AG04450 (cell line): Measurements from ENCODE around the gene KCNMA1. TPM values are rescaled to one million over a fixed set of nuclear protein-coding genes. Genes with fewer than 3 reads are reported as not detected.

Experiments
- CTCF ChIA-PET: fragments of 300-600, 350-600 bp; formaldehyde crosslinking; extraction: SDS; loops from one replicate; lab custom pipeline; 2022; ENCODE audit warnings: antibody characterized with exemption, inconsistent platforms; lab: Charles Lee
- POLR2A ChIA-PET: fragments of 350-600 bp; formaldehyde crosslinking; extraction: SDS; loops from one replicate; lab custom pipeline; 2021; ENCODE audit warnings: antibody characterized with exemption, inconsistent platforms; lab: Yijun Ruan, JAX
- DNase-seq: peaks from one replicate; pipeline ENCODE4 v3.0.0-alpha.2; 2011; ENCODE audit warnings: low read depth, low spot score
- H3K27ac ChIP-seq: one replicate; pipeline ENCODE4 v1.5.1; 2012; ENCODE audit warnings: low read depth, low read length, control low read depth
- H3K27me3 ChIP-seq: one replicate; pipeline ENCODE4 v1.6.0; 2012; ENCODE audit warnings: low read length; ENCODE audit not compliant: control insufficient read depth, insufficient read depth
- H3K4me3 ChIP-seq: 2 replicates; pipeline ENCODE4 v1.5.1; 2011; ENCODE audit warnings: mild to moderate bottlenecking, low read depth, low read length, control low read depth
- H3K9me3 ChIP-seq: 2 replicates; pipeline ENCODE4 v1.5.1; 2012; ENCODE audit warnings: low read length; ENCODE audit not compliant: control insufficient read depth, insufficient read depth
- CTCF ChIP-seq: IDR thresholded peaks from 2 replicates; pipeline ENCODE4 v1.5.1; 2011; ENCODE audit warnings: low read depth, low read length, control low read depth, inconsistent platforms
- polyA plus RNA-seq: library from polyadenylated mRNA; depleted of rRNA; stranded (reverse); fragments of >200 nt; gene quantifications from 2 replicates; pipeline ENCODE4 v1.2.3, GENCODE V29; 2011

The KCNMA1 gene
- polyA plus RNA-seq, 1 experiment, result 58.8 TPM

- Histone ChIP-seq H3K27ac (no peak overlapping the region), H3K9me3 (no peaks in the 10 kb centered on the region), H3K4me3 (no peak overlapping the region), H3K27me3 (no peaks in the 10 kb centered on the region)
- POLR2A ChIA-PET, result no interaction called here
- no peak for DNase-seq
- TF ChIP-seq CTCF, result no peak
- CTCF ChIA-PET, result no interaction called here
Measured at GRCh38 chr10:77455561-77455960, 182.0 kb downstream of the KCNMA1 start.

GRCh38 chr10:77452952-77453564 is 184.6 kb downstream of the KCNMA1 start:
- ChIA-PET POLR2A (no interaction called here), CTCF (interaction anchor here (0.6 to 2.3 kb wide), 2 partner anchors 18 to 24 kb away, joined by 4 to 9 read pairs; no protein-coding TSS in a partner anchor)
- no peak for TF ChIP-seq CTCF
- H3K4me3 ChIP-seq, result no peak overlapping the region
- H3K9me3 ChIP-seq, result no peaks in the 10 kb centered on the region
- no peak overlapping the region for H3K27ac ChIP-seq
- DNase-seq, result no peak
- H3K27me3 ChIP-seq, result no peaks in the 10 kb centered on the region

GRCh38 chr10:77451886-77452285 is 185.7 kb downstream of the KCNMA1 start:
- Histone ChIP-seq H3K27ac (no peak overlapping the region), H3K27me3 (no peaks in the 10 kb centered on the region), H3K4me3 (no peak overlapping the region), H3K9me3 (no peaks in the 10 kb centered on the region)
- POLR2A ChIA-PET, result no interaction called here
- no peak for TF ChIP-seq CTCF
- CTCF ChIA-PET, result interaction anchor here (1.1 to 2.3 kb wide), 2 partner anchors 23 to 286 kb away, joined by 3 to 9 read pairs; no protein-coding TSS in a partner anchor
- no peak for DNase-seq

GRCh38 chr10:77448226-77448625 is 189.4 kb downstream of the KCNMA1 start:
- DNase-seq, result no peak
- POLR2A ChIA-PET, result no interaction called here
- no peak for TF ChIP-seq CTCF
- CTCF ChIA-PET, result no interaction called here
- Histone ChIP-seq H3K9me3 (no peaks in the 10 kb centered on the region), H3K27ac (no peak overlapping the region), H3K4me3 (no peak overlapping the region), H3K27me3 (no peaks in the 10 kb centered on the region)

- no peak for DNase-seq
- no peak for TF ChIP-seq CTCF
- Histone ChIP-seq H3K27ac (no peak overlapping the region), H3K9me3 (no peaks in the 10 kb centered on the region), H3K4me3 (no peak overlapping the region), H3K27me3 (no peaks in the 10 kb centered on the region)
- ChIA-PET POLR2A (no interaction called here), CTCF (interaction anchor here (1.7 kb wide), 1 partner anchor 18 kb away, joined by 4 read pairs; no protein-coding TSS in a partner anchor)
Measured at GRCh38 chr10:77446700-77447099, 190.9 kb downstream of the KCNMA1 start.
